Bone marrow (tissue), 2 donors: ENCODE results near the gene IL10RA.
"Not testable (repeated sequence)": the region's sequence is repeated elsewhere in the genome, so short reads cannot be mapped to it uniquely, and the experiment has no call there.

ENCODE experiments used
- DNase-seq, 2 donors: peaks; one replicate each; lab custom pipeline; 2025; lab: John Stamatoyannopoulos, UW

IL10RA gene

GRCh38 chr11:117961896-117962295 is 24.3 kb upstream of the IL10RA start:
- DNase-seq: no peak

GRCh38 chr11:117962826-117963225 is 23.4 kb upstream of the IL10RA start:
- DNase-seq: no peak

GRCh38 chr11:117966908-117967307 is 19.3 kb upstream of the IL10RA start:
- no peak for DNase-seq

GRCh38 chr11:117969160-117969991 is 16.8 kb upstream of the IL10RA start:
- no peak for DNase-seq

GRCh38 chr11:117970400-117971024 is 15.7 kb upstream of the IL10RA start:
- peak in 1 of 2 donors; percentile 78 for DNase-seq

- no peak for DNase-seq
Measured at GRCh38 chr11:117972044-117972443, 14.2 kb upstream of the IL10RA start.

GRCh38 chr11:117972629-117973502 is 13.3 kb upstream of the IL10RA start:
- no peak for DNase-seq

- no peak for DNase-seq
Measured at GRCh38 chr11:117973503-117973860, 12.7 kb upstream of the IL10RA start.

- DNase-seq: no peak
Measured at GRCh38 chr11:117976445-117976844, 9.7 kb upstream of the IL10RA start.

GRCh38 chr11:117977029-117977428 is 9.2 kb upstream of the IL10RA start:
- DNase-seq: peak in 1 of 2 donors; percentile 56

- not testable (repeated sequence) for DNase-seq
Measured at GRCh38 chr11:117977612-117978264, 8.5 kb upstream of the IL10RA start.

- not testable (repeated sequence) for DNase-seq
Measured at GRCh38 chr11:117978291-117978910, 7.8 kb upstream of the IL10RA start.

GRCh38 chr11:117978991-117979390 is 7.2 kb upstream of the IL10RA start:
- DNase-seq: no peak

- peak in 1 of 2 donors; percentile 66 for DNase-seq
Measured at GRCh38 chr11:117979481-117980211, 6.5 kb upstream of the IL10RA start.

- no peak for DNase-seq
Measured at GRCh38 chr11:117980280-117980679, 5.9 kb upstream of the IL10RA start.

GRCh38 chr11:117980720-117981119 is 5.5 kb upstream of the IL10RA start:
- no peak for DNase-seq

GRCh38 chr11:117983163-117983475 is 3.1 kb upstream of the IL10RA start:
- DNase-seq: no peak

- peak in 1 of 2 donors; percentile 37 for DNase-seq
Measured at GRCh38 chr11:117984476-117984875, 1.7 kb upstream of the IL10RA start.

GRCh38 chr11:117986981-117987574 is 884 bp downstream of the IL10RA start:
- DNase-seq: no peak

- peak in 1 of 2 donors; percentile 21 for DNase-seq
Measured at GRCh38 chr11:117989351-117990102, 3.3 kb downstream of the IL10RA start.
